CD14-positive monocyte (primary cell): Measurements from ENCODE around the gene SS18L1. TPM values are rescaled to one million over a fixed set of nuclear protein-coding genes. Genes with fewer than 3 reads are reported as not detected.

Experiments used
- DNase-seq, 3 donors: peaks; one replicate each; pipeline ENCODE4 v3.0.0-alpha.2; 2011 to 2022
- H2AFZ ChIP-seq: 2 replicates; pipeline ENCODE4 v1.6.0; 2012; ENCODE audit warnings: mild to moderate bottlenecking, low read depth, low read length, inconsistent platforms; ENCODE audit not compliant: insufficient read depth, poor library complexity, severe bottlenecking
- H3K27ac ChIP-seq, 2 donors: 1 replicate in 1 of 2; 2 replicates in 1 of 2; pipeline ENCODE4 v1.5.1; 2012 to 2013; ENCODE audit warnings: low read length in 2 of 2, control low read depth in 1 of 2, inconsistent platforms in 1 of 2, low read depth in 1 of 2, mild to moderate bottlenecking in 1 of 2
- H3K27me3 ChIP-seq, 2 donors: one replicate each; pipeline versions ENCODE4 v1.6.0 to v1.6.1; 2011 to 2013; ENCODE audit warnings: low read length in 2 of 2; ENCODE audit not compliant: control insufficient read depth in 2 of 2, insufficient read depth in 2 of 2
- H3K36me3 ChIP-seq, 2 donors: replicated peaks in 1 of 2; 1 replicate in 1 of 2; 2 replicates in 1 of 2; pipeline versions ENCODE4 v1.5.1 to v1.6.1; 2012 to 2013; ENCODE audit warnings: low read length in 2 of 2, control low read depth in 1 of 2, inconsistent platforms in 1 of 2, mild to moderate bottlenecking in 1 of 2; ENCODE audit not compliant: insufficient read depth in 2 of 2, control insufficient read depth in 1 of 2
- H3K4me1 ChIP-seq, 2 donors: 1 replicate in 1 of 2; 2 replicates in 1 of 2; pipeline versions ENCODE4 v1.5.1 to v1.6.1; 2012 to 2013; ENCODE audit warnings: low read length in 2 of 2, control low read depth in 1 of 2, inconsistent platforms in 1 of 2, mild to moderate bottlenecking in 1 of 2, moderate library complexity in 1 of 2; ENCODE audit not compliant: insufficient read depth in 2 of 2, control insufficient read depth in 1 of 2
- H3K4me2 ChIP-seq: replicated peaks from 2 replicates; pipeline ENCODE3; 2012; ENCODE audit warnings: low read length, moderate library complexity, mild to moderate bottlenecking; ENCODE audit not compliant: poor library complexity, severe bottlenecking; ENCODE audit errors: extremely low read depth
- H3K4me3 ChIP-seq, 3 experiments: fragments of 200-600 bp in 1 of 3; sonication (generic) in 1 of 3; replicated peaks in 1 of 3; 1 replicate in 2 of 3; 2 replicates in 1 of 3; pipeline ENCODE4 v1.5.1; 2011 to 2013; ENCODE audit warnings: low read length in 3 of 3, mild to moderate bottlenecking in 3 of 3, control low read depth in 2 of 3, low read depth in 2 of 3, inconsistent platforms in 1 of 3, moderate library complexity in 1 of 3
- H3K79me2 ChIP-seq: 2 replicates; pipeline ENCODE4 v1.6.0; 2012; ENCODE audit warnings: mild to moderate bottlenecking, control low read depth, inconsistent platforms, low read length, moderate library complexity; ENCODE audit not compliant: insufficient read depth
- H3K9ac ChIP-seq: 2 replicates; pipeline ENCODE4 v1.6.0; 2017; ENCODE audit warnings: low read length, mild to moderate bottlenecking; ENCODE audit not compliant: insufficient read depth, poor library complexity, severe bottlenecking
- H3K9me3 ChIP-seq, 2 donors: replicated peaks in 1 of 2; 1 replicate in 1 of 2; 2 replicates in 1 of 2; pipeline versions ENCODE4 v1.5.1 to v1.6.1; 2012 to 2013; ENCODE audit warnings: low read length in 2 of 2, control low read depth in 1 of 2; ENCODE audit not compliant: control insufficient read depth in 1 of 2, insufficient read depth in 1 of 2
- H4K20me1 ChIP-seq: 2 replicates; pipeline ENCODE4 v1.6.0; 2012; ENCODE audit warnings: mild to moderate bottlenecking, low read length, control low read depth, moderate library complexity; ENCODE audit not compliant: insufficient read depth
- H3K27ac Mint-ChIP-seq, 7 donors: one replicate each; pipeline ENCODE4 v1.8.0; 2020; ENCODE audit warnings: mild to moderate bottlenecking in 7 of 7, mixed read lengths in 7 of 7, moderate library complexity in 6 of 7, inconsistent platforms in 2 of 7
- H3K27me3 Mint-ChIP-seq, 3 donors: one replicate each; pipeline ENCODE4 v1.8.0; 2021 to 2022; ENCODE audit warnings: low read depth in 3 of 3, mild to moderate bottlenecking in 3 of 3, mixed read lengths in 3 of 3, moderate library complexity in 3 of 3, inconsistent platforms in 1 of 3
- H3K36me3 Mint-ChIP-seq, 2 donors: one replicate each; pipeline ENCODE4 v1.8.0; 2020; ENCODE audit warnings: mixed read lengths in 2 of 2, inconsistent platforms in 1 of 2, mild to moderate bottlenecking in 1 of 2
- H3K4me1 Mint-ChIP-seq: one replicate; pipeline ENCODE4 v1.8.0; 2020; ENCODE audit warnings: mild to moderate bottlenecking, mixed read lengths
- H3K4me3 Mint-ChIP-seq, 2 donors: one replicate each; pipeline ENCODE4 v1.8.0; 2020; ENCODE audit warnings: mild to moderate bottlenecking in 2 of 2, mixed read lengths in 2 of 2, moderate library complexity in 1 of 2
- H3K9me3 Mint-ChIP-seq, 7 donors: one replicate each; pipeline ENCODE4 v1.8.0; 2020 to 2022; ENCODE audit warnings: mixed read lengths in 7 of 7, mild to moderate bottlenecking in 6 of 7, moderate library complexity in 6 of 7, inconsistent platforms in 2 of 7
- CTCF ChIP-seq: fragments of 200-600 bp; IDR thresholded peaks from one replicate; pipeline ENCODE4 v1.8.0; 2022; ENCODE audit warnings: antibody characterized with exemption, mild to moderate bottlenecking
- WGBS: methylation state at CpG from one replicate; pipeline ENCODE4 v1.1.5; 2013; ENCODE audit warnings: missing lambda C conversion rate; ENCODE audit not compliant: insufficient coverage; 5-methylcytosine and 5-hydroxymethylcytosine counted together
- intact Hi-C, 2 donors: fragments of 100-400 bp; cut with micrococcal nuclease; formaldehyde crosslinking; loops; one replicate each; pipeline versions ENCODE4 v1.15.0 to v1.15.1; 2023
- polyA plus RNA-seq, 3 donors: library from polyadenylated mRNA; depleted of rRNA in 1 of 3; unstranded in 2 of 3; stranded (reverse) in 1 of 3; fragments of 300-500 nt in 2 of 3; fragments of >200 nt in 1 of 3; fragmentation: Illumina TruSeq in 2 of 3; gene quantifications; 1 replicate in 2 of 3; 2 replicates in 1 of 3; pipeline ENCODE4 v1.2.3, GENCODE V29; 2012 to 2021

Gene SS18L1
- polyA plus RNA-seq, 3 donors, result 0.75 to 16.5 (median 1.1) TPM

- TF ChIP-seq CTCF, result no peak
- Histone ChIP-seq H3K27ac (no peak overlapping the region), H3K9me3 (peaks cover 0 to 4% of the 10 kb centered on the region in 2 donors), H3K4me2 (no peak overlapping the region), H3K4me3 (no peak overlapping the region), H4K20me1 (no peaks in the 10 kb centered on the region), H3K9ac (no peak overlapping the region), H3K27me3 (peaks cover 5 to 26% of the 10 kb centered on the region in 2 donors), H3K36me3 (no peaks in the 10 kb centered on the region), H3K4me1 (no peaks in the 10 kb centered on the region), H3K79me2 (no peaks in the 10 kb centered on the region), H2AFZ (no peak overlapping the region)
- H3K4me1 Mint-ChIP-seq, result no peaks in the 10 kb centered on the region
- peaks cover 0 to 5% (median under 1%) of the 10 kb centered on the region in 7 donors for H3K9me3 Mint-ChIP-seq
- peaks cover 24 to 56% (median 52%) of the 10 kb centered on the region in 3 donors for H3K27me3 Mint-ChIP-seq
- no peak overlapping the region for H3K4me3 Mint-ChIP-seq
- no peak overlapping the region for H3K27ac Mint-ChIP-seq
- no peaks in the 10 kb centered on the region for H3K36me3 Mint-ChIP-seq
- no peak for DNase-seq
- intact Hi-C loops, result no loop called here
- 68% methylated on average over 15 of the region's 21 CpGs for WGBS
Measured at GRCh38 chr20:62224113-62224855, 80.7 kb downstream of the SS18L1 start.

GRCh38 chr20:62225026-62225425 is 81.5 kb downstream of the SS18L1 start:
- H3K27ac Mint-ChIP-seq, result no peak overlapping the region

More at GRCh38 chr20:62225026-62225425, 81.5 kb downstream of the SS18L1 start:
- H3K36me3 ChIP-seq, result no peaks in the 10 kb centered on the region
- H3K4me3 Mint-ChIP-seq, result no peak overlapping the region
- H3K9me3 Mint-ChIP-seq, result peaks cover 0 to 5% (median 0%) of the 10 kb centered on the region in 7 donors
- peaks cover 20 to 52% (median 49%) of the 10 kb centered on the region in 3 donors for H3K27me3 Mint-ChIP-seq
- no peak overlapping the region for H3K9ac ChIP-seq
- TF ChIP-seq CTCF, result no peak
- H3K27ac ChIP-seq, result no peak overlapping the region
- DNase-seq, result no peak
- WGBS, result 91% methylated on average over 8 of the region's 13 CpGs
- H3K36me3 Mint-ChIP-seq, result no peaks in the 10 kb centered on the region
- no peak overlapping the region for H2AFZ ChIP-seq
- intact Hi-C loops, result no loop called here
- H3K4me2 ChIP-seq, result no peak overlapping the region
- no peaks in the 10 kb centered on the region for H3K4me1 ChIP-seq
- H3K4me1 Mint-ChIP-seq, result no peaks in the 10 kb centered on the region
- no peaks in the 10 kb centered on the region for H3K79me2 ChIP-seq
- H3K9me3 ChIP-seq, result peaks cover 0 to 9% of the 10 kb centered on the region in 2 donors
- H3K27me3 ChIP-seq, result peaks cover 2 to 22% of the 10 kb centered on the region in 2 donors
- no peaks in the 10 kb centered on the region for H4K20me1 ChIP-seq
- H3K4me3 ChIP-seq, result no peak overlapping the region
